GM10266 (cell line): ENCODE measurements around the gene DNAAF8.

Experiments used
- DNase-seq: peaks from one replicate; pipeline ENCODE4 v3.0.0; 2012; ENCODE audit errors: extremely low spot score
- TF ChIP-seq, protein P1 (sequence below): IDR thresholded peaks from 2 replicates; pipeline ENCODE4 v1.5.1; 2012; ENCODE audit warnings: mild to moderate bottlenecking, low read depth; ENCODE audit not compliant: control insufficient read depth, insufficient read depth; ENCODE audit errors: missing control alignments

DNAAF8 gene

DNA sequence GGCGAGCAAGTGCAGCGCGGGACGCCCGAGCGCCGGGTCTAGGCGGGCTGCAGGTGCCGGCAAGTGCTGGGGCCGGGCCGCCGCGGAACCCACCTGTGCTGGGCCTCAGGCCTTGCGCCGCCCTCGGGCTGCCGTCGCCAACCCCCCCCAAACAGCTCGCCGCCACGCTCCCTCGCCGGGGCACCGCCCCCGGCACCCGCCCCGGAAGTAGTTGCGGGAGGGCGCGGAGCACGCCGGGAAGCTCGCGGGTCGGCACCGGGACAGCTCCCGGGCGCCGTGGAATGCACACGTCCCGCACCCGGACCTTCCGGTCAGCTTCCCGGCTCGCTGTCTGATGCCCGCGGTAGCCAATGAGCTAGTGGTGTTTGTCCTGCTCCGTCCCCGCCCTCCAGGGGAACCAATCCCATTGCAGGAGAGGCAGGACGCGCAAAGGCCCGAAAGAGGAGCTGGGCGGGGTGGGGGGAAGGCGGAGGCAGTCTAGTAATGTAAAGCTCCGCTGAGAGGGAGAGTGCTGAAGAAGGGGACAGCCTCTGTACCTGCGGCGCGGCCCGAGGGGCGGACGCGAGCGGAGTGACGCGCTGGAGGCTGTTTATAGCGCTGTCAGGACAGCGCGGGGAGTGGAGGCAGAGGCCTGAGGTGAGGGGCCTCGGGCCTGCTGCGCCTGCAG is at the start of gene DNAAF8, which contains the start of gene ANKS3:
Gene DNAAF8 (plus strand): TSS at position 475 of the 667 bp plus-strand sequence. CDS start 1,978 bp downstream, outside the sequence.
Gene ANKS3 (minus strand): TSS at position 209 of the 667 bp plus-strand sequence. CDS start 4,122 bp downstream, outside the sequence.
- TF ChIP-seq, protein P1, sequence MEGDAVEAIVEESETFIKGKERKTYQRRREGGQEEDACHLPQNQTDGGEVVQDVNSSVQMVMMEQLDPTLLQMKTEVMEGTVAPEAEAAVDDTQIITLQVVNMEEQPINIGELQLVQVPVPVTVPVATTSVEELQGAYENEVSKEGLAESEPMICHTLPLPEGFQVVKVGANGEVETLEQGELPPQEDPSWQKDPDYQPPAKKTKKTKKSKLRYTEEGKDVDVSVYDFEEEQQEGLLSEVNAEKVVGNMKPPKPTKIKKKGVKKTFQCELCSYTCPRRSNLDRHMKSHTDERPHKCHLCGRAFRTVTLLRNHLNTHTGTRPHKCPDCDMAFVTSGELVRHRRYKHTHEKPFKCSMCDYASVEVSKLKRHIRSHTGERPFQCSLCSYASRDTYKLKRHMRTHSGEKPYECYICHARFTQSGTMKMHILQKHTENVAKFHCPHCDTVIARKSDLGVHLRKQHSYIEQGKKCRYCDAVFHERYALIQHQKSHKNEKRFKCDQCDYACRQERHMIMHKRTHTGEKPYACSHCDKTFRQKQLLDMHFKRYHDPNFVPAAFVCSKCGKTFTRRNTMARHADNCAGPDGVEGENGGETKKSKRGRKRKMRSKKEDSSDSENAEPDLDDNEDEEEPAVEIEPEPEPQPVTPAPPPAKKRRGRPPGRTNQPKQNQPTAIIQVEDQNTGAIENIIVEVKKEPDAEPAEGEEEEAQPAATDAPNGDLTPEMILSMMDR, result no peak
- DNase-seq, result peak; percentile 93

DNA sequence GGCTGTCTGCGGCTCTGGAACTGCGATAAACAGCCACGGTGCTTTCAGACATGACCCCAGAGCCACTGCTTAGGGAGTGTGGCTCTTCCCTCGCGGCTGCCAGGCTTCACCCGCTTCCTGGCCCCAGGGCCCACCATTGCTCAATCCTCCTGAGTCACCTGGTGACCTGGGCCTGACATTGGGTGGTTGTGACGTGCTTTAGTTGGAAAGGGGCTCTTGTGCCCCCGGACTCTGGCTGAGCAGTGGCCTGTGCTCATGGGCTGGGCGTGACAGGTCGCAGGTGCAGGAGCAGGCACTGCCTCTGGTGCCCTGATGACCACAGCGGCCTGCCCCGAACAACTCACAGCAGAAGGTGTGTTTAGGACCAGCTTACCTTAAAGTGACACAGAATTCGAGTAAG is 49.6 kb upstream of the DNAAF8 start:
- TF ChIP-seq, protein P1, result no peak
- no peak for DNase-seq

- DNase-seq, result no peak
Observed at GRCh38 chr16:4685292-4685691, 49.0 kb upstream of the DNAAF8 start.

DNA sequence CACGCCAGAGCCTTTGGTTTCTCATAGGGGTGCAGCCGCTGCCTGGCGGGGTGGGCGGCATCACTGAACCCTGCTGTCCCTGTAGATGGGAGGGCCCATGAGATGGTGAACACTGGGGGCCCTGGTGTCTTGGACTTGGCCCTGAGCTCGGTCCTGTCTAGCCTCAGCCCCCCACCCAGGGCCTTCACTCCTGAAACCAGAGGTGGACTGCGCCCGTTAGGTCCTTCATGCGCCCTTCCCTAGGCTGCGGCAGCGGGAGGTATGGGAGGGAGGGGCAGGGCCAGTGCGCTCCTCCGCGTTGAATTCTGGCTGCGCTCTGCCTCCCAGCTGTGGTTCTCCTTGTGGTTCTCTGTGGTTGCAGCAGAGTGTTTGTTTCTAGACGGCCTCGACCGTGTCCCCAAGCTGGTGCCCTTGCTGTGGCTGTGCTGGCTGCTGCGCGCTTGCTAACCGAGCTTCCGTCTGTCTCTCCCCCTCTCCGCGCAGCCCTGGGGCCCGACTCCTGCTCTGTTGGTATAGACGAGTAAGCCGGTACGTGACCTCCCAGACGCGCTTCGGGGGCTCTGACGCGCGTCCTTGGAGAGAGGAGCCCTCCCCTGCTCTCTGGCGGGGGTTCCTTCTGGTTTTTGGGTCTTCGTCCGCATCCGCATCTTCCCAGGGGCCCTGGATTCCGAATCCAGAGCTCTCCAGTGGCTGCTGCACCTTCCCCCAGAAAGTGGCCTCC is 48.4 kb upstream of the DNAAF8 start:
- DNase-seq, result no peak
- TF ChIP-seq, protein P1, result no peak

More at GRCh38 chr16:4685292-4685691, 49.0 kb upstream of the DNAAF8 start:
- TF ChIP-seq, protein P1, result no peak

DNA sequence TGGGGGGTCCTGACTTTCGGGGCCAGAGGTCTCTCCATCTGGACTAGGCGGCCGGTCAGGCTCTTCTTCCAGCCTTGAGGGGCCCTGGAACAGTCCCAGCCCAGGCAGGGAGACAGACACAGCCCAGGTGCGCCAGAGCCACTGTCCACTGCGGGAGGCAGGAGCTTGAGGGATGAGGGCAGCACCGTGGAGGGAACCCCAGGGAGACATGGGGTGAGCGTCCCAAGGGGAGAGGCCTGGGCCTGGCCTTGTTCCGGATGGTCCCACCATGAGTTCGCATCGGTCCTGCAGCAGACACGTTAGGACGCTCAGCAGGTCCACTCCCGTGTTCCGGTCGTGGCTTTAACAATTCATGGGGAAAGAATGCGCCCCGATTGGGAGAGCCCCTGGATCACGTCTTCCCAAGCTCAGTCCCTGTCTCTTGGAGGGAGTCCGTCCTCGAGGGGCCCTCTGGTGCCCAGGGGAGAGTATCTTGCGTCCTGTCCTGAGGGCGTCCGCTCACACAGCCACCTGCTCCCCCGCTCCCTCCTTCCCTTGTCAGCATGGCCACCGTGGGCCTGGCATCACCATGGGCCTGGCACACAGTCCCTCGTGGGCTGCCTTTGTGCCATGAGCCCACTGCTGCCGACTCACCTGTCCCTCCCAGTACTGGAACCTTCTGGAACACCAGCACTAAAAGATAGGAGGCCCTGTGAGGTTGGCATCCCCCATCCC is 47.7 kb upstream of the DNAAF8 start:
- no peak for DNase-seq
- TF ChIP-seq, protein P1, result no peak

DNA sequence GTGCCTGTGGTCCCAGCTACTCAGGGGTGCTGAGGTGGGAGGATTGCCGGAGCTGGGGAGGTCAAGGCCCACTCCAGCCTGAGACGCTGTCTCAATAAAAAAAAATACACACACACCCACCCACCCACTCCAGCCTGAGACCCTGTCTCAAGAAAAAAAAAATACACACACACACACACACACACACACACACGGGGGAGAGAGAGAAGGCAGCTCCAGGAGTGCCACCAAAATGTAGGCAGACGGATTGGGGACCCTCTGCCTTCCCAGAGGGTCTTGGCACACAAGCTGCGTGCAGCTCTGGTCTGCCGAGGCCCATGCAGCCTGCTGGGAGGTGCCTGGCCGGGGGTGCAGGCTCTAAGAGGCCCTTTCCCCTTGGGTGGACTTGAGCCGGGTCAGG is 46.9 kb upstream of the DNAAF8 start:
- no peak for DNase-seq
- TF ChIP-seq, protein P1, result no peak
